Fibroblast of villous mesenchyme (primary cell): ENCODE measurements around the gene JMJD1C. TPM values are rescaled to one million over a fixed set of nuclear protein-coding genes. Genes with fewer than 3 reads are reported as not detected.

Experiments used
- DNase-seq: peaks from one replicate; pipeline ENCODE4 v3.0.0-alpha.2; 2010; ENCODE audit warnings: low read depth
- H3K4me3 ChIP-seq: 2 replicates; pipeline ENCODE4 v1.5.1; 2011; ENCODE audit warnings: low read depth, mild to moderate bottlenecking, low read length
- CTCF ChIP-seq: IDR thresholded peaks from 2 replicates; pipeline ENCODE4 v1.5.1; 2012; ENCODE audit warnings: low read depth, mild to moderate bottlenecking, low read length; ENCODE audit not compliant: insufficient read depth
- total RNA-seq: library from RNA; depleted of rRNA; stranded (reverse); fragments of >200 nt; gene quantifications from 2 replicates; pipeline ENCODE4 v1.2.3, GENCODE V29; 2012

Gene JMJD1C
- total RNA-seq, 1 donor: 98.4 TPM

DNA sequence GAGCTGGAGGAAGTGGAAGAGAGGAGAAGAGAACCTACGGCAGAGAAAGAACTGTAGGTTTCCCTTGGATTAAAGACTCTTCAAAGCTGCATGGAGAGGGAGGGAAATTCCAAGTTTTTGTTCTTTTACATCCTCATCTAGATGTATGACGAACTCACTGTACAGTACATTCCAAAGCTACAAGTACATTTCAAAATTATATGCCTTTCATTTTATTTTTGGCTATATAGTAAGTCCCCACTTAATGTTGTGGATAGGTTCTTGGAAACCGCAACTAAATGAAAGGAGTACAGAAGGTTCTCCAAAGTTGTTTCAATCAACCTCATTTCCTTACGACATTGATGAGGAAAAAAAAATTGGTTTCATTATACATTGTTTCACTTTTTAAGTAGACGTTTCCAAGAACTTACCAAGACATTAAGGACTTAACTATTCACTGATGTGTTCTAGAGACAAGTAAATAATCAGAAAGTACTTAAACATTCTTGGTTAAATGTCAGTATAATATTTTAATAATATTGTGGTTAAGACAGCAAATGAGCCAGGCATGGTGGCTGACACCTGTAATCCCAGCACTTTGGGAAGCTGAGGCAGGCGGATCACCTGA is 16.1 kb upstream of the JMJD1C start:
- DNase-seq: no peak
- H3K4me3 ChIP-seq: no peak overlapping the region
- TF ChIP-seq CTCF: no peak

GRCh38 chr10:63480237-63480636 is 14.5 kb upstream of the JMJD1C start:
- no peak overlapping the region for H3K4me3 ChIP-seq
- TF ChIP-seq CTCF: no peak
- no peak for DNase-seq

- H3K4me3 ChIP-seq: no peak overlapping the region
- TF ChIP-seq CTCF: no peak
- no peak for DNase-seq
Observed at GRCh38 chr10:63478564-63478963, 12.8 kb upstream of the JMJD1C start.

DNA sequence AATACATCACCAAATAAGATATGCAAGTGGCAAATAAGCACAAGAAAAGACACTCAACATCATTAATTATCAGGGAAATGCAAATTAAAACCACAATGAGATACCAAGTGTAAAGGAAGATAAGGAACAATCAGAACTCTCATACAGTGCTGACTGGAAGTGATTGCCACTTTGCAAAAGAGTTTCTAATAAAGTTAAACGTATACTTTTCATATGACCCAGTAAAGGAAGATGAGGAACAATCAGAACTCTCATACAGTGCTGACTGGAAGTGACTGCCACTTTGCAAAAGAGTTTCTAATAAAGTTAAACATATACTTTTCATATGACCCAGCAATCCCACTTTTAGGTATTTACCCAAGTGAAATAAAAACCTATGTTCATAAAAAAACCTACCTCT is 12.2 kb upstream of the JMJD1C start:
- DNase-seq: no peak
- H3K4me3 ChIP-seq: no peak overlapping the region
- no peak for TF ChIP-seq CTCF

DNA sequence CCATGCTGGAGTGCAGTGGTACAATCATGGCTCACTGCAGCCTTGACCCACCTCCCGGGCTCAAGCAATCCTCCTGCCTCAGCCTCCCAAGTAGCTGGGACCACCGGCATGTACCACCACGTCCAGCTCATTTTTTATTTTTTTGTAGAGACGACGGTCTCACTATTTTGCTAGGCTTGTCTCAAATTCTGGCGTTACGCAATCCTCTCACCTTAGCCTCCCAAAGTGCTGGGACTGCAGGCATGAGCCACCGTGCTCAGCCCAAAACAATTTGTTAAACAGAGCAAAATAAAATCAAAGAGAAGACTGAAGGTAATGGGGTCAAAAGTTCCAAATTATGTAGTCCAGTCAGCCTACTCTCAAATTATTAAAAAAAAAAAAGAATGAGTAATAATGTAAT is 8.7 kb upstream of the JMJD1C start:
- no peak for TF ChIP-seq CTCF
- H3K4me3 ChIP-seq: no peak overlapping the region
- no peak for DNase-seq

GRCh38 chr10:63470928-63471327 is 5.2 kb upstream of the JMJD1C start:
- DNase-seq: no peak
- TF ChIP-seq CTCF: no peak
- H3K4me3 ChIP-seq: no peak overlapping the region

DNA sequence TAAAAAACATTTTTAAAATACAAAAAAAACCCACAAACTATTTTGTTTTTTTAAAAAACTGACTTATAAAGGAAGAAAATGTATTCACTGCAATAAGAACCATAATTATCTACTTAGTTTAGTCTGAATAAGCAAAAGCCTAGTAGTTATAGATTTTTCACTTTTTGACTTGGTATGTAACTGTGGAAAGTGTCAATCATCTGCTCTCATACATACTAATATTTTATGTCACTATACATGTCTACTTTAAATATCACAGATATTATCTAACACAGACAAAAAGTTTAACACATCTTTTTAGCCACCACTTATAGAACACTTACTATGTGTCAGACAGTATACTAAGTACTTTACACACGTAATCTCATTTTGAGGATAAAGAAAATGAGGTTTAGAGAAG is 3.2 kb upstream of the JMJD1C start:
- no peak for DNase-seq
- TF ChIP-seq CTCF: no peak
- no peak overlapping the region for H3K4me3 ChIP-seq
